HuH-7.5 (cell line): ENCODE measurements around the gene UPF1.
"Not testable (repeated sequence)": the region's sequence is repeated elsewhere in the genome, so short reads cannot be mapped to it uniquely, and the experiment has no call there.

Source experiments
- DNase-seq: peaks from one replicate; pipeline ENCODE4 v3.0.0; 2011; ENCODE audit warnings: low spot score

The UPF1 gene

GRCh38 chr19:18898607-18899408 lies 67.0 kb downstream of the UPF1 start:
- DNase-seq = peak; percentile 89

- no peak for DNase-seq
Observed at GRCh38 chr19:18899624-18900560, 68.1 kb downstream of the UPF1 start.

GRCh38 chr19:18900700-18901481 lies 69.1 kb downstream of the UPF1 start:
- DNase-seq = no peak

- no peak for DNase-seq
Observed at GRCh38 chr19:18901491-18901890, 69.7 kb downstream of the UPF1 start.

- DNase-seq = not testable (repeated sequence)
Observed at GRCh38 chr19:18902519-18902918, 70.8 kb downstream of the UPF1 start.

- DNase-seq = no peak
Observed at GRCh38 chr19:18903156-18904037, 71.6 kb downstream of the UPF1 start.

GRCh38 chr19:18904334-18905057 lies 72.7 kb downstream of the UPF1 start:
- no peak for DNase-seq

GRCh38 chr19:18905058-18905456 lies 73.3 kb downstream of the UPF1 start:
- no peak for DNase-seq

- no peak for DNase-seq
Observed at GRCh38 chr19:18905513-18906236, 73.9 kb downstream of the UPF1 start.

- DNase-seq = no peak
Observed at GRCh38 chr19:18906605-18907519, 75.1 kb downstream of the UPF1 start.

GRCh38 chr19:18908917-18909619 lies 77.3 kb downstream of the UPF1 start:
- no peak for DNase-seq

- DNase-seq = no peak
Observed at GRCh38 chr19:18910010-18910409, 78.3 kb downstream of the UPF1 start.

GRCh38 chr19:18910801-18911436 lies 79.2 kb downstream of the UPF1 start:
- DNase-seq = no peak

- no peak for DNase-seq
Observed at GRCh38 chr19:18912933-18913332, 81.2 kb downstream of the UPF1 start.

- DNase-seq = no peak
Observed at GRCh38 chr19:18913466-18913865, 81.7 kb downstream of the UPF1 start.

GRCh38 chr19:18915639-18916038 lies 83.9 kb downstream of the UPF1 start:
- DNase-seq = peak; percentile 77

- DNase-seq = not testable (repeated sequence)
Observed at GRCh38 chr19:18917593-18917992, 85.8 kb downstream of the UPF1 start.
